Thyroid gland (tissue), 4 donors: ENCODE data around the gene ACACA.

Experiments used
- CTCF ChIP-seq, 6 experiments: fragments of 200-600 bp in 3 of 6; fragments of 450-650 bp in 3 of 6; sonication (generic) in 3 of 6; IDR thresholded peaks; one replicate each; pipeline ENCODE4 v1.5.1; 2016 to 2019; ENCODE audit warnings: antibody characterized with exemption in 6 of 6, mild to moderate bottlenecking in 2 of 6, inconsistent platforms in 1 of 6, moderate library complexity in 1 of 6
- POLR2A ChIP-seq, 2 donors: fragments of 450-650 bp; IDR thresholded peaks; one replicate each; pipeline ENCODE4 v1.6.1; 2017; ENCODE audit warnings: antibody characterized with exemption in 2 of 2, mild to moderate bottlenecking in 2 of 2, moderate library complexity in 1 of 2

DNA sequence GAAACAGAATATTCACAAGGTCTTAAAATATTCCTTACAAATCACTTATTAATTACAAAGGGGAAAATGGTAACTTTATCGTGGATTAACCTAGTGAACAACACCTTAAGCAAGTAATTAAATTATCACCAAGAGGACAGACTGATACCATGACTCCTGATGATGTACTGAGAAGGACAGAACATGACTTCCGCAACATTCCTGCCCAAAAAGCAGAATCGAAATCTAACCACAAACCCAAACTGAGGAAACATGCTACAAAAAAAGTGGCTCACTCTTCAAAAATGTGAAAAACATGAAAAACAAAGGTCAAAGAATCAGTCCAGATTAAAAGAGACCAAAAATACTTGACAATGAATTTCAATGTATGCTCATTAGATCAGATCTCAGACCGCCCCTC is 306.4 kb downstream of the ACACA start:
- no peak for TF ChIP-seq POLR2A (IDR thresholded peaks at IDR 0.05)
- no peak for TF ChIP-seq CTCF (IDR thresholded peaks at IDR 0.05)
